Liver (tissue), 3 donors: Measurements from ENCODE around the gene BRD4.

Source experiments
- CTCF ChIP-seq: fragments of 150-350 bp; IDR thresholded peaks from 2 replicates; pipeline ENCODE4 v1.5.1; 2017; ENCODE audit warnings: improper control_type of control experiment, low read depth, low read length; ENCODE audit not compliant: missing input control
- SP1 ChIP-seq: IDR thresholded peaks from 2 replicates; pipeline ENCODE4 v1.6.1; 2018; ENCODE audit warnings: antibody characterized with exemption, mild to moderate bottlenecking
- TAF1 ChIP-seq: conservative IDR thresholded peaks from 2 replicates; pipeline ENCODE4 v1.6.1; 2016; ENCODE audit warnings: antibody characterized with exemption, mild to moderate bottlenecking
- TF ChIP-seq, protein P1 (sequence below): IDR thresholded peaks from 2 replicates; pipeline ENCODE4 v1.6.1; 2016; ENCODE audit warnings: antibody characterized with exemption
- donor health status: healthy.
- donor health status: healthy.

- TF ChIP-seq CTCF (no peak), SP1 (no peak), TAF1 (no peak)
- TF ChIP-seq, protein P1, sequence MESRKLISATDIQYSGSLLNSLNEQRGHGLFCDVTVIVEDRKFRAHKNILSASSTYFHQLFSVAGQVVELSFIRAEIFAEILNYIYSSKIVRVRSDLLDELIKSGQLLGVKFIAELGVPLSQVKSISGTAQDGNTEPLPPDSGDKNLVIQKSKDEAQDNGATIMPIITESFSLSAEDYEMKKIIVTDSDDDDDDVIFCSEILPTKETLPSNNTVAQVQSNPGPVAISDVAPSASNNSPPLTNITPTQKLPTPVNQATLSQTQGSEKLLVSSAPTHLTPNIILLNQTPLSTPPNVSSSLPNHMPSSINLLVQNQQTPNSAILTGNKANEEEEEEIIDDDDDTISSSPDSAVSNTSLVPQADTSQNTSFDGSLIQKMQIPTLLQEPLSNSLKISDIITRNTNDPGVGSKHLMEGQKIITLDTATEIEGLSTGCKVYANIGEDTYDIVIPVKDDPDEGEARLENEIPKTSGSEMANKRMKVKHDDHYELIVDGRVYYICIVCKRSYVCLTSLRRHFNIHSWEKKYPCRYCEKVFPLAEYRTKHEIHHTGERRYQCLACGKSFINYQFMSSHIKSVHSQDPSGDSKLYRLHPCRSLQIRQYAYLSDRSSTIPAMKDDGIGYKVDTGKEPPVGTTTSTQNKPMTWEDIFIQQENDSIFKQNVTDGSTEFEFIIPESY = no peak
Measured at GRCh38 chr19:15216363-15216762, 116.0 kb downstream of the BRD4 start.
